Inferior parietal cortex (tissue), 1 donor: ENCODE data around the gene XPNPEP3.
"Not testable (repeated sequence)": the region's sequence is repeated elsewhere in the genome, so short reads cannot be mapped to it uniquely, and the experiment has no call there.

Source experiments
- DNase-seq: peaks from one replicate; pipeline ENCODE4 v3.0.0-alpha.2; 2016; ENCODE audit errors: extremely low spot score

The XPNPEP3 gene

GRCh38 chr22:40857309-40857855 lies 434 bp downstream of the XPNPEP3 start:
- DNase-seq: peak; percentile 34

DNA sequence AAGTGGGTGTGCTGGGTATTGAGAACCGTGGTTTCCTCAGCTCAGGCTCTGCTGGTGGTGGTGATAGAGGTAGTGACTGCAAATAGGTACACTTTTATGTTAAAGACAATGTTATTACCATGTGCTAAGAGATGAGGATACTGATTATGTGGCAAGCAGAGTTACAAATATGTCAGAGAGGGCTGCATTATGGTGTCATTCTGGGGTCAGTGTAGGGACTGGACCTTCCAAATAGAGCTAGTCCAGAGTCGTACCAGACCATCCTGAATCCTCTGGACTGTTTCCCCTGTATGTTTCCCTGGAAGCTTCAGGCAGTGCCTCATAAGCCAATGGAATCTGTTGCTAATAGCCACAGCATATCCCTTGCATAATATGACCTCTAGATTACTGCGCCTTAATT lies 5.1 kb downstream of the XPNPEP3 start, which contains the start of gene DNAJB7:
Gene DNAJB7 (minus strand): TSS at position 101 of the 400 bp plus-strand sequence. CDS start 119 bp downstream, outside the sequence.
- no peak for DNase-seq

DNA sequence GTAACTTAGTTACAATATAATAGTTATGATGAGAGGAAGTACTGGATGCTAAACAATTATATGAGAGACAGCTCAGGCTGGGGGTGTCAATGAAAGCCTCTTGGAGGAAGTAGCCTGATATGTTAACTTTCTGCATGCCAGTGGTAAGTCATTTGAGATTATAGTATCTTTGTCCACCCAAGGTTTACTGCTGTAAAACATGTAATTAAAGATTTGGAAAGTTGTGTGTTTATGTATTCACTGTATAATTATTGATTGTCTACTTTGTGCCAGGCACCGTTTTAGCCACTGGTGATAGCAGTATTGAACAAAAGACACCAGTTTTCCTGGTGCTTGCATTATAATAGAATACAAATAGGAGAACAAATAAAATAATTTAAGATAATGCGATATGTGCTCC lies 5.6 kb downstream of the XPNPEP3 start:
- no peak for DNase-seq

DNA sequence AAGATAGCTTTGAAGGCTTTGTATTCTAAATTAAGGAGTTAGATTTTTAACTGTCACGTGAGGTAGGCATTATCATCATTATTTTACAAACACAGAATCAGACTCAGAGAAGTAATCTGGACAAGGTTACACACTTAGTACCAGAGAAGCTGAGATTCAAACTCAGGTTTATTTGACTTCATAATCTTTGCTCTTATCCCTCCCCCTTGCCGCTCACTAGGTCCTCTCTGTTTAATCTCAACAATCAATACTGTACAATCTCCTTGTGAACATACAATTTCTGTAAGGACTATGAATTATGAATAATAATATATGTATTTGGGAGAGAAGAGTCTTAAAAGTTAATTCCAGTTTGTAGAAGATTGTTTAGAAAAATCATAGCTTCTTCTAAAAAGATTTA lies 10.2 kb downstream of the XPNPEP3 start:
- no peak for DNase-seq

DNA sequence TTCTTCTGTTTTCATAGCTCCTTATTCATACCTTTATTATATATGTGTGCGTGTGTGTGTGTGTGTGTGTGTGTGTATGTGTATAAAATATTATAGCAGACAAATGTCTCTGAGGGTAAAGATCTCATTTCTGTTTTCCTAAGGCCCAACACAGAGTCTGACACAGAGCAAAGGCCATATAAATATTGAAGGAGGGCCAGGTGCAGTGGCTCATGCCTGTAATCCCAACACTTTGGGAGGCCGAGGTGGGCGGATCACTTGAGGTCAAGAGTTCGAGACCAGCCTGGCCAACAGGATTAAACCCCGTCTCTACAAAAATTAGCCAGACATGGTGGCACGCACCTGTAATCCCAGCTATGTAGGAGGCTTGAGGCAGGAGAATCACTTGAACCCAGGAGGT lies 11.4 kb downstream of the XPNPEP3 start:
- DNase-seq: not testable (repeated sequence)

GRCh38 chr22:40874016-40874415 lies 17.1 kb downstream of the XPNPEP3 start:
- no peak for DNase-seq

DNA sequence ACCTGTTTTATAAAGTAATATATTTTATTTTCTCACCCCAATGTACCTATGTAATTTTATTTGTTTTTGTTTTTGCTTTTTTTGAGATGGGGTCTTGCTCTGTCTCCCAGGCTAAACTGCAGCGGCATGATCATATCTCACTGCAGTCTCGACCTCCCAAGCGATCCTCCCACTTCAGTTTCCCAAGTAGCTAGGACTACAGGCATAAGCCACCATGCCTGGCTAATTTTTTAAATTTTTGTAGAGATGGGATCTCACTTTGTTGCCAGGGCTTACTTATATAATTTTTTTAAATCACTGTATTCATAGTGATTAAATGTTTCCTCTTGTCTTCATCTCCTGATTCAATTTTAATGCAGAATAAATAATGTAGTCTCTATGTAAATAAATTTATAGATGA lies 18.2 kb downstream of the XPNPEP3 start:
- DNase-seq: no peak

- DNase-seq: no peak
Observed at GRCh38 chr22:40876907-40877306, 20.0 kb downstream of the XPNPEP3 start.

GRCh38 chr22:40877488-40877887 lies 20.5 kb downstream of the XPNPEP3 start:
- no peak for DNase-seq

DNA sequence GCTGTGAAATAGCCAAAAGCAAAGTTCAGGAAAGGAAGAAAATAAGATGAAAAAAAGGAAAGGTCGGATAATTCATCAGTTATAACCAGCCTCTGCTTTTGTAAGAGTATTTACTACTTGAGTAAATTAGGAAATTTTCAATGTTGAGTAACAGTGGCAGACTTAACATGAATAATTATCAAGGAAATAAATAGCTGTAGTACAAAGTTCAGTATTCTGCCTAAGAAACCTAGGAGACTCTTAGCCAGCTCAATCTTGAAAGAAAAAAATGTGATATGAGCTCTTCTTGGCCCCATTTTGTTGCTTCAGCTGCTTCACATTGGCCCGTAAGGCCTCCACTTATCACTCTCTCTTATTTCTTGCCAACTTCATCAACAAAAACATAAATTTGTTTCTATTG lies 22.0 kb downstream of the XPNPEP3 start:
- no peak for DNase-seq

- DNase-seq: no peak
Observed at GRCh38 chr22:40889116-40889515, 32.2 kb downstream of the XPNPEP3 start.

GRCh38 chr22:40890881-40891280 lies 33.9 kb downstream of the XPNPEP3 start:
- DNase-seq: no peak

DNA sequence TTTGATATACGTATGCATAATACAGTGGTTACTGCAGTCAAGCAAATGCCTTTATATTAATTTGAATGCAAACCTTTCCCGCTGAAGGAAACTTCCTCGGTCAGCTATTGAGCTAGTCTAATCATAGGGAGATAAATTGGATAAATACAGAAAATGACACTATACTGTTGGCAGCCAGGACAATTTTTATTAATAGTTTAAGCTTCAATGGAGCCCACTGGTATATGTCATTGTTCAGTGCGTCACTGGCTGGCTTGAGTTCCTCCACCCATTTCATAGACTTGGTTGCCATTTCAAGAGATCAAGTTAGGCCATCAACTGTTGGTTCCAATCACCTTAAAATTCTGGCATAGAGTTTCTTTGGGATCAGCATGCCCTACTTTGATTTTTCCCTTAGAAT lies 37.5 kb downstream of the XPNPEP3 start:
- no peak for DNase-seq

GRCh38 chr22:40898850-40899357 lies 42.0 kb downstream of the XPNPEP3 start:
- peak; percentile 80 for DNase-seq

DNA sequence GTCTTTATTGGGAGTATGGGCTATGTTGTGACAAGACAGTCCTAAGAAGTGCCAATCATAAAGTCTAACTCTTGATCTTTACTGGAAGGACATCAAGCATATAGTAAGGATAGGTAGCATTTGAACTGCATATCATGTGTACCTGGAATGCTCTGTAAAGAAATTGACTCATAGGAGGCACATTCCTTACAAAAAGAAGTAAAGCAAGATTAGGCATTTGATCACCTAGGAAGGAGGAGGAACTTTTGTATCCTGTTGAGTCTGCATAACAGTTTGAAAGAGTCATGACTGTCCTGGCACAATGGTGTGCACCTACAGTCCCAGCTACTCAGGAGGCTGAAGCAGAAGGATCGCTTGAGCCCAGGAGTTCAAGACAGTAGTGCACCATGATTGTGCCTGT lies 47.2 kb downstream of the XPNPEP3 start:
- DNase-seq: no peak

DNA sequence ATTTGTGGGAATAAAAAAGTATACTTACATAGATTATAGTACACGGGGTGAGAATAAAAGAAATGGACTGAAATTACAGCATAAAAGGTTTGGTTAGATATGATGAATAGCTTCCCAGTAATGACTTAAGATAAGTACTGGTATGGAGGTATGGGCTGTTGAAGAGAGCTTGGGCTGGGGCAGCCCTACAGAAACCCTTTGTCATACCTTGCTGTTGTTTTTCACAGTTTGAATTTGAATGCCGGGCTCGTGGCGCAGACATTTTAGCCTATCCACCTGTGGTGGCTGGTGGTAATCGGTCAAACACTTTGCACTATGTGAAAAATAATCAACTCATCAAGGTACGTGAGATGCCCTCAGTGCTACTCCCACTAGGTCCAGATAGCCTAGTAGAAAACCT lies 51.9 kb downstream of the XPNPEP3 start:
- no peak for DNase-seq

GRCh38 chr22:40911772-40912171 lies 54.8 kb downstream of the XPNPEP3 start:
- no peak for DNase-seq

DNA sequence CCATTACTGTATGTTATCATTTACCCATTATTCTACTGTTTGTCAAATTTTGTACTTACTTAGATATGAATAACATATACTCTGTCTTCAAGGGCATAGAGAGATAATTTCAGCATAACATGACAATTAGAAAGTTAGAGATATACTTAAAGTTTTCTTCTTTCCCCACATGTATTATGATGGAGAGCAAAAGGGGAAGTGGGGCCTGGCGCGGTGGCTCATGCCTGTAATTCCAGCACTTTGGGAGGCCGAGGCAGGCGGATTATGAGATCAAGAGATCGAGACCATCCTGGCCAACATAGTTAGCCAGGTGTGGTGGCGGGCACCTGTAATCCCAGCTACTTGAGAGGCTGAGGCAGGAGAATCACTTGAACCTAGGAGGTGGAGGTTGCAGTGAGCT lies 56.0 kb downstream of the XPNPEP3 start:
- not testable (repeated sequence) for DNase-seq

DNA sequence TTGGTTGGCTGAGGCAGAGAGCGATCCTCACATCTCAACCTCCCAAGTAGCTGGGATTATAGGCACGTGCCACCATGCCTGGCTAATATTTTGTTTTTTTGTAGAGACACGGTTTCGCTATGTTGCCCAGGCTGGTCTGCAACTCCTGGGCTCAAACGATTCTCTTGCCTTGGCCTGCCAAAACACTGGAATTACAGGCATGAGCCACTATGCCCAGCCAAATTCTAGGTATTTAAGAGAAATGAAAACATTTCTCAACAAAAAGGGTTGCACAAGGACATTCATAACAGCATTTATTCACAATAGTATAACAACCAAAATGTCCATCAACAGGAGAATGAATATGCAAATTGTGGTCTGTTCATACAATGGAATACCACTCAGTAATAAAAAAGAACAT lies 62.5 kb downstream of the XPNPEP3 start:
- DNase-seq: no peak

GRCh38 chr22:40920526-40920925 lies 63.6 kb downstream of the XPNPEP3 start:
- DNase-seq: no peak

DNA sequence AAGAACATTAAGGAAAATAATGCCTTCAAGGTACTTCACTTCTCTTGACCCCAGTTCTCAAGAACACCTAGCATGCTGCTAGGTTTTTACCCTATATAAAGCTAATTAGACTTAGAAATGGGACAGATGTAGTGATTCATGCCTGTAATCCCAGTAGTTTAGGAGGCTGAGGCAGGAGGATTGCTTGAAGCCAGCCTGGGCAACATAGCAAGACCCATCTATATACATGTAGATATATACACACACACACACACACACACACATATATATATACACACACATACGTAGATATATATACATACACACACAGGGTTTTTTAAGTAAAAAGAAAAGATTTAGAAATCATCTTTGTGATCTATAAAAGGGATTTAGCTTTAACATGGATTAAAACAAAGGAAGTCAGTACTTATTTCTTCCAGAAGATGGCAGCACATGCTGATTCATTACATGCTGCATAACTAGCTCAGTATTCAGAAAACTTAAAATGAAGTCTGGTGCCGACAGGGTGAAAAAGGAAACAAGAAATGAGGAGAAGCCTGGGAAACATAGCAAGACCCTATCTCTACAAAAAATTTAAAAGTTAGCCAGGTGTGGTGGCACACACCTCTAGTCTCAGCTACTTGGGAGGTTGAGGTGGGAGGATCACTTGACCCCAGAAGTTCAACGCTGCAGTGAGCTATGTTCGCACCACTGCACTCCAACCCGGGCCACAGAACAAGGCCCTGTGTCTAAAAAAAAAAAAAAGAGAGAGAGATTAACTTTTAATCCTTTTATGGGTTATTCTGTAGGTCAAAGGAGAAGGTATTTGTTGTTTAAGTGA lies 65.7 kb downstream of the XPNPEP3 start:
- DNase-seq: peak; percentile 86

- DNase-seq: no peak
Observed at GRCh38 chr22:40928657-40929056, 71.7 kb downstream of the XPNPEP3 start.

- DNase-seq: no peak
Observed at GRCh38 chr22:40932396-40932795, 75.4 kb downstream of the XPNPEP3 start.
